Panc1 (cell line): ENCODE results near the gene MARCHF6.

ENCODE experiments used
- CTCF ChIP-seq: fragments of 450-650 bp; IDR thresholded peaks from 2 replicates; pipeline ENCODE4 v1.5.1; 2017; ENCODE audit warnings: mild to moderate bottlenecking
- POLR2AphosphoS5 ChIP-seq: IDR thresholded peaks from 2 replicates; pipeline ENCODE4 v1.6.1; 2012; ENCODE audit warnings: mild to moderate bottlenecking, low read depth, low read length, moderate library complexity
- SIN3A ChIP-seq: IDR thresholded peaks from 2 replicates; pipeline ENCODE4 v1.6.1; 2012; ENCODE audit warnings: low read depth, mild to moderate bottlenecking, low read length, moderate library complexity, borderline replicate concordance; ENCODE audit not compliant: insufficient read depth
- TF ChIP-seq, protein P1 (sequence below), 2 experiments: IDR thresholded peaks; 2 replicates each; pipeline ENCODE4 v1.6.1; 2011 to 2012; ENCODE audit warnings: low read depth in 2 of 2, control low read depth in 1 of 2, low read length in 1 of 2, mild to moderate bottlenecking in 1 of 2, moderate library complexity in 1 of 2; ENCODE audit not compliant: insufficient read depth in 1 of 2

- TF ChIP-seq CTCF: no peak
- no peak for TF ChIP-seq SIN3A
- TF ChIP-seq POLR2AphosphoS5: no peak
- TF ChIP-seq, protein P1, sequence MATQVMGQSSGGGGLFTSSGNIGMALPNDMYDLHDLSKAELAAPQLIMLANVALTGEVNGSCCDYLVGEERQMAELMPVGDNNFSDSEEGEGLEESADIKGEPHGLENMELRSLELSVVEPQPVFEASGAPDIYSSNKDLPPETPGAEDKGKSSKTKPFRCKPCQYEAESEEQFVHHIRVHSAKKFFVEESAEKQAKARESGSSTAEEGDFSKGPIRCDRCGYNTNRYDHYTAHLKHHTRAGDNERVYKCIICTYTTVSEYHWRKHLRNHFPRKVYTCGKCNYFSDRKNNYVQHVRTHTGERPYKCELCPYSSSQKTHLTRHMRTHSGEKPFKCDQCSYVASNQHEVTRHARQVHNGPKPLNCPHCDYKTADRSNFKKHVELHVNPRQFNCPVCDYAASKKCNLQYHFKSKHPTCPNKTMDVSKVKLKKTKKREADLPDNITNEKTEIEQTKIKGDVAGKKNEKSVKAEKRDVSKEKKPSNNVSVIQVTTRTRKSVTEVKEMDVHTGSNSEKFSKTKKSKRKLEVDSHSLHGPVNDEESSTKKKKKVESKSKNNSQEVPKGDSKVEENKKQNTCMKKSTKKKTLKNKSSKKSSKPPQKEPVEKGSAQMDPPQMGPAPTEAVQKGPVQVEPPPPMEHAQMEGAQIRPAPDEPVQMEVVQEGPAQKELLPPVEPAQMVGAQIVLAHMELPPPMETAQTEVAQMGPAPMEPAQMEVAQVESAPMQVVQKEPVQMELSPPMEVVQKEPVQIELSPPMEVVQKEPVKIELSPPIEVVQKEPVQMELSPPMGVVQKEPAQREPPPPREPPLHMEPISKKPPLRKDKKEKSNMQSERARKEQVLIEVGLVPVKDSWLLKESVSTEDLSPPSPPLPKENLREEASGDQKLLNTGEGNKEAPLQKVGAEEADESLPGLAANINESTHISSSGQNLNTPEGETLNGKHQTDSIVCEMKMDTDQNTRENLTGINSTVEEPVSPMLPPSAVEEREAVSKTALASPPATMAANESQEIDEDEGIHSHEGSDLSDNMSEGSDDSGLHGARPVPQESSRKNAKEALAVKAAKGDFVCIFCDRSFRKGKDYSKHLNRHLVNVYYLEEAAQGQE (IDR thresholded peaks at IDR 0.05; ENCODE audit: insufficient read depth in 1 of 2, low read depth in 2 of 2, low read length in 1 of 2): no peak
These were observed 19.5 kb downstream of the MARCHF6 start for GRCh38 chr5:10372726-10373709.
